Putamen (tissue), 1 donor: Measurements from ENCODE around the gene KISS1R.

Experiments used
- DNase-seq: peaks from one replicate; pipeline ENCODE4 v3.0.0-alpha.2; 2016; ENCODE audit warnings: low spot score

KISS1R gene

DNA sequence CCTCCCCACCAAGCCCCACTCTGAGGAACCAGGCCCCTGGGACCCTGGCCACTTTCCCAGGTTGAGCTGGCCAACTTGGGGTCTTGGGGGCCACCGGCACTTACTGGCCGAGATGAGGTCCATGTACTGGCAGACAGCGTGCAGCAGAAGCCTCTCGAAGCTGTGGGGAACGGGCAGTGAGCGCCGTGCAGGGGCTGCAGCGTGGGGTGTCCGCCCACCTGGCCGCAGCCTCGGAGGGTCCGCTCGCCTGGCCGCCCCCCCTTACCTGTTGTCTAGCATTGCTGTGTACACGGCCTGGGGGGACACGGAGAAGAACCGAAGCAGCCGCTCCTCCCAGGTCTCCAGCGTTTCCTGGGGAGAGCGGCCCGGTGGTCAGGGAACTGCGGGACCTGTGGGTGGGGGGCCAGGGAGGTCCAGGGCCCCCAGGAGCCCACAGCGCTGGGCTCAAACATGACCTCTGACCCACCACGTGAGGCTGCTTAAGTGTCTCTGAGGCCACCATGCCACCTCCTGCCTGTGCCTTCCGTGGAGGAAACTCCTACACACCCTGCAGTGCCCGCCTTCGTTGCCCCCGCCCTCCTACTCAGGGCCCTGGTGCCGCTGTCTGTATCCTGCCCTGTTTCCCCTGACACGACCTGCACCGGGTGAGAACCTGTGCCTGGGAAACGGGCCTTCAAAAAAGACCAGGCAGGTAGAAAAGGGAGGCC, 17.6 kb upstream of the KISS1R start:
- DNase-seq = no peak

GRCh38 chr19:900043-900301, 17.2 kb upstream of the KISS1R start:
- no peak for DNase-seq

- DNase-seq = no peak
Observed at GRCh38 chr19:900302-901111, 16.6 kb upstream of the KISS1R start.

- no peak for DNase-seq
Observed at GRCh38 chr19:901216-902092, 15.7 kb upstream of the KISS1R start.

DNA sequence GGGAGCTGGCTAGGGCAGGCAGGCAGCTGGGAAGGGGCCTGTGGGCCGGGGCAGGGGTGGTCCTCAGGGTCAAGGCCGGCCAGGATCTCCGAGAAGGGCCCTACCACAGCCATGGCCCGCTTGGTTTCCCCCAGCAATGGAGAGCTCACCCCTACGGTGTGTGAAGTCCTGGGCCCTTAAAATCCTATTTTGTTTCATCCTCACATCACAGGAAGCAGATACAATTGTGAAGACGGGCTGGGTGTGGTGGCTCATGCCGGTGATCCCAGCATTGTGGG, 15.1 kb upstream of the KISS1R start:
- no peak for DNase-seq

GRCh38 chr19:902446-903226, 14.5 kb upstream of the KISS1R start:
- DNase-seq = no peak

DNA sequence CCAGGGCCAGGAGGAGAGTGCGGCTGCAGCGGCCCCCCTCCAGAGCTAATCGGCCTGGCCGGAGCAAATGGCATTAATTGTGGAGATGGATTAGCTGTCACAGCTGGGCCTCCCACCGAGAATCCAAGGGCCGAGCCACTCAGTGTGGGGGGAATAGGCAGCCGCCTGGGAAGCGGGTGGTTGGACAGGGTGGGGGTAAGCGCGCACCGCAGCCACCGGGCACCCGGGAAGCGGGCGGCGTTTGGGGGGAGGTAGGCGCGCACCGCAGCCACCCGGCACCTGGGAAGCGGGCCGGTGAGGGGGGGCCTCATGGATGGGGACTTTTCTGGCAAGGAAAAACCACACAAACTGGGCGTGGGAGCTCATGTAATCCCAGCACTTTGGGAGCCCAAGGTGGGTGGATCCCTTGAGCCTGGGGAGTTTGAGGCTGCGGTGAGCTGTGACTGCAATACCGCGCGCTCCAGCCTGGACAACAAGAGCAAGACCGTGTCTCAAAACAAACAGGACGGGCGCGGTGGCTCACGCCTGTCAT, 13.8 kb upstream of the KISS1R start:
- DNase-seq = no peak

DNA sequence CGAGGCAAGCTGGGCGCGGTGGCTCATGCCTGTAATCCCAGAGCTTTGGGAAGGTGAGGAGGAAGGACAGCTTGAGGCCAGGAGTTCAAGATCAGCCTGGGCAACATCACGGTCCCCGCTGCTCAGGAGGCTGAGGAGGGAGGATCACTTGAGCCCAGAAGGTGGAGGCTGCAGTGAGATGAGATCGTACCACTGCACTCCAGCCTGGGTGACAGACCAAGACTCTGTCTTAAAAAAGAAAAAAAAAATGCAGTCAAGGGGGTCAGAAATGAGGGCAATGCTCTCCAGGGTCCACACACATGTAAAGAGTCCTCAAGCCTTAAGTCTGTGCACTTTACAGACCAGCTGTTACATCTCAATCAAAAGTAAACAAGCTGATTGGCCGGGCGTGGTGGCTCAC, 12.6 kb upstream of the KISS1R start:
- DNase-seq = no peak

DNA sequence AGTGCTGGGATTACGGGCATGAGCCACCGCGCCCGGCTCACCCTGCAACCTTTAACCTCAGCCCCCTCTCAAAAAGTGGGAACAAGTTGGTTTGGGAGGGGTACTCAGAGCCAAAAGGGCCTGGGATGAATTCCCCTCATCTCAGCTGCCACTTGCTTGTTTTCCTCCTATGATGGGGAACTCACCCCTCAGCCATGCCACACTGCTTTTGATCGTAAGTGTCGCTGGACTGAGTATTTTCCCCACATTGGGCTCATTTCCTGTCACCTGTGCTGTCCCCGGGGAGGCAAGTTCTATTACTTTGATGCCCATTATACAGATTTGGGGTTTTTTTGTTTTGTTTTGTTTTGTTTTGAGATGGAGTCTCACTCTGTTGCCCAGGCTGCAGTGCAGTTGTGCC, 10.7 kb upstream of the KISS1R start:
- no peak for DNase-seq

GRCh38 chr19:907183-907853, 9.8 kb upstream of the KISS1R start:
- no peak for DNase-seq

- DNase-seq = no peak
Observed at GRCh38 chr19:911197-912033, 5.7 kb upstream of the KISS1R start.

DNA sequence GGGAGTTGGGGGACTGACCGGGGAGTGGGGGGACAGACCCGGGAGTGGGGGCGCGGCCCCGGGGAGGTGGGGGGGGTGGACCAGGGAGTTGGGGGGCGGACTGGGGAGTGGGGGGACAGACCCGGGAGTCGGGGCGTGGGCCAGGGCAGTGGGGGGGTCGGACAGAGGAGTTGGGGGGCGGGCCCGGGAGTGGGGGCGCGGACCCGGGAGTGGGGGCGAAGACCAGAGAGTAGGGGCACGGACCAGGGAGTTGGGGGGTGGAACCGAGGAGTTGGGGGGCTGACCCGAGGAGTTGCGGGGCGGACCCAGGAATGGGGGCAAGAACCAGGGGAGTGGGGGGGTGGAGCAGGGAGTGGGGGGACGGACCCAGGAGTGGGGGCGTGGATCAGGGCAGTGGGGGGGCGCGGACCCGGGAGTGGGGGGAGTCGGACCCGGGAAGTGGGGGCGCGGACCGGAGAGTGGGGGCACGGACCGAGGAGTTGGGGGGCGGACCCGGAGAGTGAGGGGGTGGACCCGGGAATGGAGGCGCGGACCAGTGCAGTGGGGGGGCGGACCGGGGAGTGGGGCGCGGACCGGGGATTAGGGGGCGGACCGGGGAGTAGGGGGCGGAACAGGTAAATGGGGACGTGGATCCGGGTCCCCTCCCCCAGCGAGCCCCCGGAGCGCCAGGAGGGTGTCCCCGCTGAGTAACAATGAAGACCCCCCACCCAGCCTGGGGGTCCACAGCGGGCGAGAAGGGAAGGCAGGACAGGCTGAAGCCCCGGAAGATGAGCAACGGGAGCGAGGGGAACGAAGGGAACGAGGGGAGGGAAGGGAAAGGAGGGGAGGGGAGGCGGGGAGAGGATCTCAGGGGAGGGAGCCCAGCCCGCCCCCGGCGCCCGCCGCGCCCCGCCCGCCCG, 4.7 kb upstream of the KISS1R start:
- DNase-seq = no peak

GRCh38 chr19:913080-913748, 3.9 kb upstream of the KISS1R start, which contains the start of gene R3HDM4:
Gene R3HDM4, minus strand, starts transcription at chr19:913219. Its CDS starts 62 bp downstream, at chr19:913157.
- peak; percentile 64 for DNase-seq

GRCh38 chr19:916645-917322, 349 bp upstream of the KISS1R start:
- DNase-seq = no peak

- DNase-seq = no peak
Observed at GRCh38 chr19:918152-918437, 962 bp downstream of the KISS1R start.

DNA sequence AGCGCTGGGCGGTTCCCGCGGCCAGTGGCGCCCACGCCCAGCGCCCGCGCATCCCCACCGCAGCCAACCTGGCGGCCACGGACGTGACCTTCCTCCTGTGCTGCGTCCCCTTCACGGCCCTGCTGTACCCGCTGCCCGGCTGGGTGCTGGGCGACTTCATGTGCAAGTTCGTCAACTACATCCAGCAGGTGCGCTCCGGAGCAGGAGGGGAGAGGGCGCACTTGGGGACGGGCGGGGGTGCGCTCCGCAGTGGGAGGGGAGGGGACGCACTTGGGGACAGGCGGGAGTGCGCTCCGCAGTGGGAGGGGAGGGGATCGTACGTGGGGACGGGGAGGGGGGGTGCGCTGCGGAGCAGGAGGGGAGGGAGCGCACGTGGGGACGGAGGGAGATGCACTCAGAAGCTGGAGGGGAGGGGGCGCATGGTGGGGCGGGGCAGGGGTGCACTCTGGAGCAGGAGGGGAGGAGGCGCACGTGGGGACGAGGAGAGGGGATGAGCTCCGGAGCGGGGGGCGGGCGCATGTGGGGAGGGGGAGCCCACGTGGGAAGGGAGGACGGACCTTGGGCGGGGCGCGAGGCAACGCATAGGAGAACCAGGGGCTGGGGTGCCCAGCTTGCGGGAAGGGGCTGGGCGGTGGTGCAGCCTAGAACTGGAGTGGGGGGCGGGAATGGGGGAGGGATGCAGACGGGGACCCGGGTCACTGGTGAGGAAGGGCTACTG, 1.5 kb downstream of the KISS1R start:
- no peak for DNase-seq

GRCh38 chr19:919199-920050, 2.3 kb downstream of the KISS1R start:
- DNase-seq = no peak
